ELR (cell line): ENCODE results near the gene CNDP2.

ENCODE experiments used
- DNase-seq: peaks from one replicate; pipeline ENCODE4 v3.0.0-alpha.2; 2015; ENCODE audit warnings: low read depth

Gene CNDP2

GRCh38 chr18:74495581-74496507, at the start of gene CNDP2:
Gene CNDP2 (plus strand): TSS chr18:74496363. CDS start chr18:74499974, 3,611 bp downstream.
- DNase-seq = peak; percentile 99

- DNase-seq = no peak
These were observed 49.3 kb upstream of the CNDP2 start for GRCh38 chr18:74446631-74447403.

GRCh38 chr18:74447404-74448152, 48.6 kb upstream of the CNDP2 start:
- DNase-seq = no peak

GRCh38 chr18:74450626-74451025, 45.5 kb upstream of the CNDP2 start:
- DNase-seq = no peak

GRCh38 chr18:74451148-74451547, 45.0 kb upstream of the CNDP2 start:
- no peak for DNase-seq

GRCh38 chr18:74453016-74453566, 43.1 kb upstream of the CNDP2 start:
- no peak for DNase-seq

- DNase-seq = no peak
These were observed 42.4 kb upstream of the CNDP2 start for GRCh38 chr18:74453642-74454198.

- DNase-seq = no peak
These were observed 41.8 kb upstream of the CNDP2 start for GRCh38 chr18:74454279-74454751.

GRCh38 chr18:74455386-74455785, 40.8 kb upstream of the CNDP2 start:
- DNase-seq = no peak

GRCh38 chr18:74456017-74456348, 40.2 kb upstream of the CNDP2 start:
- no peak for DNase-seq

GRCh38 chr18:74456349-74457042, 39.7 kb upstream of the CNDP2 start:
- no peak for DNase-seq

- peak; percentile 4 for DNase-seq
These were observed 39.0 kb upstream of the CNDP2 start, which contains the start of gene DIPK1C for GRCh38 chr18:74457043-74457724. Gene DIPK1C (minus strand): TSS chr18:74457308. CDS start chr18:74457259, 49 bp downstream.

- no peak for DNase-seq
These were observed 38.3 kb upstream of the CNDP2 start for GRCh38 chr18:74457725-74458421.

GRCh38 chr18:74459889-74460288, 36.3 kb upstream of the CNDP2 start:
- peak; percentile 27 for DNase-seq

GRCh38 chr18:74460825-74461224, 35.3 kb upstream of the CNDP2 start:
- no peak for DNase-seq

- no peak for DNase-seq
These were observed 32.9 kb upstream of the CNDP2 start for GRCh38 chr18:74463254-74463653.

- DNase-seq = no peak
These were observed 32.2 kb upstream of the CNDP2 start for GRCh38 chr18:74463983-74464382.

- DNase-seq = no peak
These were observed 30.4 kb upstream of the CNDP2 start for GRCh38 chr18:74465775-74466174.

GRCh38 chr18:74468547-74469061, 27.6 kb upstream of the CNDP2 start:
- DNase-seq = peak; percentile 11
